ENCODE measurements around the gene SLC1A5.
"Not testable (repeated sequence)": the region's sequence is repeated elsewhere in the genome, so short reads cannot be mapped to it uniquely, and the experiment has no call there.

DNA sequence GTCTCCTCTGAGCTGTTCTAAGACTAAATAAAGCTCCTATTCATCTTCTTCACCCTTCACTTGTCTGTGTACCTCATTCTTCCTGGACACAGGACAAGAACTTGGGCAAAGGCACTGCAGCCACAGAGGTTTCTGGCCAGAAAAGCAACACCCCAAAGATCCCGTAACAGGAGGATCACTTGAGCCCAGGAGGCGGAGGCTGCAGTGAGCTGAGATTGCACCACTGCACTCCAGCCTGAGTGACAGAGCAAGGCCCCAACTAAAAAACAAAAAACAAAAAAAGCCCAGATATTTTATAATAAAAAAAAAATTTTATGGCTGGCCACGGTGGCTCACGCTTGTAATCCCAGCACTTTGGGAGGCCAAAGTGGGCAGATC is 34.0 kb upstream of the SLC1A5 start:
- TF ChIP-seq, protein P1, sequence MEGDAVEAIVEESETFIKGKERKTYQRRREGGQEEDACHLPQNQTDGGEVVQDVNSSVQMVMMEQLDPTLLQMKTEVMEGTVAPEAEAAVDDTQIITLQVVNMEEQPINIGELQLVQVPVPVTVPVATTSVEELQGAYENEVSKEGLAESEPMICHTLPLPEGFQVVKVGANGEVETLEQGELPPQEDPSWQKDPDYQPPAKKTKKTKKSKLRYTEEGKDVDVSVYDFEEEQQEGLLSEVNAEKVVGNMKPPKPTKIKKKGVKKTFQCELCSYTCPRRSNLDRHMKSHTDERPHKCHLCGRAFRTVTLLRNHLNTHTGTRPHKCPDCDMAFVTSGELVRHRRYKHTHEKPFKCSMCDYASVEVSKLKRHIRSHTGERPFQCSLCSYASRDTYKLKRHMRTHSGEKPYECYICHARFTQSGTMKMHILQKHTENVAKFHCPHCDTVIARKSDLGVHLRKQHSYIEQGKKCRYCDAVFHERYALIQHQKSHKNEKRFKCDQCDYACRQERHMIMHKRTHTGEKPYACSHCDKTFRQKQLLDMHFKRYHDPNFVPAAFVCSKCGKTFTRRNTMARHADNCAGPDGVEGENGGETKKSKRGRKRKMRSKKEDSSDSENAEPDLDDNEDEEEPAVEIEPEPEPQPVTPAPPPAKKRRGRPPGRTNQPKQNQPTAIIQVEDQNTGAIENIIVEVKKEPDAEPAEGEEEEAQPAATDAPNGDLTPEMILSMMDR (tag by site-specific recombination; IDR thresholded peaks at IDR 0.05): not testable (repeated sequence)
- TF ChIP-seq, protein P2, sequence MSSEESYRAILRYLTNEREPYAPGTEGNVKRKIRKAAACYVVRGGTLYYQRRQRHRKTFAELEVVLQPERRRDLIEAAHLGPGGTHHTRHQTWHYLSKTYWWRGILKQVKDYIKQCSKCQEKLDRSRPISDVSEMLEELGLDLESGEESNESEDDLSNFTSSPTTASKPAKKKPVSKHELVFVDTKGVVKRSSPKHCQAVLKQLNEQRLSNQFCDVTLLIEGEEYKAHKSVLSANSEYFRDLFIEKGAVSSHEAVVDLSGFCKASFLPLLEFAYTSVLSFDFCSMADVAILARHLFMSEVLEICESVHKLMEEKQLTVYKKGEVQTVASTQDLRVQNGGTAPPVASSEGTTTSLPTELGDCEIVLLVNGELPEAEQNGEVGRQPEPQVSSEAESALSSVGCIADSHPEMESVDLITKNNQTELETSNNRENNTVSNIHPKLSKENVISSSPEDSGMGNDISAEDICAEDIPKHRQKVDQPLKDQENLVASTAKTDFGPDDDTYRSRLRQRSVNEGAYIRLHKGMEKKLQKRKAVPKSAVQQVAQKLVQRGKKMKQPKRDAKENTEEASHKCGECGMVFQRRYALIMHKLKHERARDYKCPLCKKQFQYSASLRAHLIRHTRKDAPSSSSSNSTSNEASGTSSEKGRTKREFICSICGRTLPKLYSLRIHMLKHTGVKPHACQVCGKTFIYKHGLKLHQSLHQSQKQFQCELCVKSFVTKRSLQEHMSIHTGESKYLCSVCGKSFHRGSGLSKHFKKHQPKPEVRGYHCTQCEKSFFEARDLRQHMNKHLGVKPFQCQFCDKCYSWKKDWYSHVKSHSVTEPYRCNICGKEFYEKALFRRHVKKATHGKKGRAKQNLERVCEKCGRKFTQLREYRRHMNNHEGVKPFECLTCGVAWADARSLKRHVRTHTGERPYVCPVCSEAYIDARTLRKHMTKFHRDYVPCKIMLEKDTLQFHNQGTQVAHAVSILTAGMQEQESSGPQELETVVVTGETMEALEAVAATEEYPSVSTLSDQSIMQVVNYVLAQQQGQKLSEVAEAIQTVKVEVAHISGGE (tag by site-specific recombination; conservative IDR thresholded peaks at IDR 0.05; ENCODE audit: low read depth): not testable (repeated sequence)

All from HEK293 (cell line).